Gastroesophageal sphincter (tissue), 2 donors: Measurements from ENCODE around the gene SLC2A9.

Experiments used
- POLR2A ChIP-seq, 2 donors: fragments of 450-650 bp; IDR thresholded peaks; one replicate each; pipeline ENCODE4 v1.6.1; 2017; ENCODE audit warnings: antibody characterized with exemption in 2 of 2, mild to moderate bottlenecking in 2 of 2, moderate library complexity in 1 of 2
- POLR2AphosphoS5 ChIP-seq: sonication (generic); formaldehyde crosslinking; IDR thresholded peaks from one replicate; pipeline ENCODE4 v1.6.1; 2017; ENCODE audit warnings: antibody characterized with exemption

- TF ChIP-seq POLR2AphosphoS5 (no peak), POLR2A (IDR thresholded peaks at IDR 0.05) (no peak)
Observed at GRCh38 chr4:9925750-9926439, 95.4 kb downstream of the SLC2A9 start.
